ENCODE results near the gene ITGB2. TPM values are rescaled to one million over a fixed set of nuclear protein-coding genes. Genes with fewer than 3 reads are reported as not detected.
"Not testable (repeated sequence)": the region's sequence is repeated elsewhere in the genome, so short reads cannot be mapped to it uniquely, and the experiment has no call there.

The ITGB2 gene
- total RNA-seq, 5 donors from 2014 or later (not counting 1 experiment from before 2014, with no cell fraction given) = 249 to 498 (median 304) TPM

- Histone ChIP-seq H3K9me3 (no peaks in the 10 kb centered on the region), H3K27ac (ENCODE audit: low read length) (peak overlapping the region; percentile 22), H3K4me3 (ENCODE audit: control insufficient read depth in 1 of 2, extremely low read depth in 1 of 2, low read length in 1 of 2) (no peak overlapping the region), H3K27me3 (replicated peaks in 1 of 2; ENCODE audit: control insufficient read depth in 2 of 2, extremely low read depth in 1 of 2, insufficient read depth in 2 of 2, low read length in 1 of 2) (no peaks in the 10 kb centered on the region), H3K4me1 (ENCODE audit: control insufficient read depth in 1 of 2, extremely low read depth in 1 of 2, insufficient read depth in 2 of 2, low read length in 2 of 2) (peaks cover 19 to 21% of the 10 kb centered on the region in 2 experiments), H3K36me3 (ENCODE audit: control insufficient read depth in 2 of 2, extremely low read depth in 1 of 2, insufficient read depth in 1 of 2, low read length in 1 of 2) (peaks cover 0 to 9% of the 10 kb centered on the region in 2 donors)
- no peaks in the 10 kb centered on the region for H3K27me3 Mint-ChIP-seq
- no peaks in the 10 kb centered on the region for H3K36me3 Mint-ChIP-seq
- no peaks in the 10 kb centered on the region for H3K9me3 Mint-ChIP-seq
- ATAC-seq (replicated peaks in 1 of 4) (peak; percentile 9 to 68 (median 22)), DNase-seq (peak in 1 of 35 experiments; percentile 50)
- 68% methylated on average over 4 of the region's 6 CpGs for WGBS (ENCODE audit: insufficient coverage)
- peak overlapping the region in 1 of 3 donors; percentile 11 for H3K4me3 Mint-ChIP-seq
- POLR2A ChIA-PET = interaction anchor here in 1 of 2 donors (0.6 kb wide), 1 partner anchor 38 kb away, joined by 5 read pairs; no protein-coding TSS in a partner anchor
- peaks cover 23 to 32% (median 26%) of the 10 kb centered on the region in 3 donors for H3K4me1 Mint-ChIP-seq
- peak overlapping the region; percentile 62 to 90 for H3K27ac Mint-ChIP-seq
- CTCF ChIA-PET = no interaction called here
Measured at GRCh38 chr21:44881198-44881872, 39.4 kb downstream of the ITGB2 start.

- ATAC-seq (replicated peaks in 1 of 4) (peak; percentile 30 to 56 (median 44)), DNase-seq (peak in 1 of 35 experiments; percentile 28)
- Mint-ChIP-seq H3K4me3 (peak overlapping the region in 1 of 3 donors; percentile 11), H3K4me1 (peaks cover 26 to 36% (median 29%) of the 10 kb centered on the region in 3 donors), H3K27ac (peak overlapping the region; percentile 62 to 90), H3K27me3 (no peaks in the 10 kb centered on the region), H3K9me3 (no peaks in the 10 kb centered on the region), H3K36me3 (no peaks in the 10 kb centered on the region)
- Histone ChIP-seq H3K27me3 (replicated peaks in 1 of 2; ENCODE audit: control insufficient read depth in 2 of 2, extremely low read depth in 1 of 2, insufficient read depth in 2 of 2, low read length in 1 of 2) (no peaks in the 10 kb centered on the region), H3K27ac (ENCODE audit: low read length) (no peak overlapping the region), H3K4me3 (ENCODE audit: control insufficient read depth in 1 of 2, extremely low read depth in 1 of 2, low read length in 1 of 2) (no peak overlapping the region), H3K9me3 (no peaks in the 10 kb centered on the region), H3K4me1 (ENCODE audit: control insufficient read depth in 1 of 2, extremely low read depth in 1 of 2, insufficient read depth in 2 of 2, low read length in 2 of 2) (peaks cover 19 to 24% of the 10 kb centered on the region in 2 experiments), H3K36me3 (ENCODE audit: control insufficient read depth in 2 of 2, extremely low read depth in 1 of 2, insufficient read depth in 1 of 2, low read length in 1 of 2) (peaks cover 0 to 2% of the 10 kb centered on the region in 2 donors)
- 100% methylated on average over 1 of the region's 8 CpGs for WGBS (ENCODE audit: insufficient coverage)
- ChIA-PET POLR2A (interaction anchor here (0.6 to 0.7 kb wide), 2 partner anchors 13 to 37 kb away, joined by 3 to 5 read pairs; no protein-coding TSS in a partner anchor), CTCF (interaction anchor here in 1 of 2 donors (0.6 kb wide), 1 partner anchor 47 kb away, joined by 3 read pairs; no protein-coding TSS in a partner anchor)
Measured at GRCh38 chr21:44880405-44881197, 40.1 kb downstream of the ITGB2 start.

GRCh38 chr21:44879238-44879637, 41.5 kb downstream of the ITGB2 start:
- H3K27ac Mint-ChIP-seq; DNase-seq; H3K36me3 ChIP-seq (ENCODE audit: control insufficient read depth in 2 of 2, extremely low read depth in 1 of 2, insufficient read depth in 1 of 2, low read length in 1 of 2); H3K4me3 ChIP-seq (ENCODE audit: control insufficient read depth in 1 of 2, extremely low read depth in 1 of 2, low read length in 1 of 2); H3K9me3 ChIP-seq; POLR2A ChIA-PET; ATAC-seq (replicated peaks in 1 of 4); H3K27me3 ChIP-seq (replicated peaks in 1 of 2; ENCODE audit: control insufficient read depth in 2 of 2, extremely low read depth in 1 of 2, insufficient read depth in 2 of 2, low read length in 1 of 2); CTCF ChIA-PET; H3K36me3 Mint-ChIP-seq; H3K9me3 Mint-ChIP-seq; H3K27me3 Mint-ChIP-seq; H3K27ac ChIP-seq (ENCODE audit: low read length); H3K4me3 Mint-ChIP-seq: not testable (repeated sequence)
- peaks cover 35 to 49% (median 41%) of the 10 kb centered on the region in 3 donors for H3K4me1 Mint-ChIP-seq
- peaks cover 31 to 33% of the 10 kb centered on the region in 2 experiments for H3K4me1 ChIP-seq (ENCODE audit: control insufficient read depth in 1 of 2, extremely low read depth in 1 of 2, insufficient read depth in 2 of 2, low read length in 2 of 2)
- WGBS (ENCODE audit: insufficient coverage) = 90% methylated on average over 5 of the region's 8 CpGs

GRCh38 chr21:44878053-44878982, 42.4 kb downstream of the ITGB2 start:
- H3K9me3 Mint-ChIP-seq = no peaks in the 10 kb centered on the region
- H3K27ac ChIP-seq (ENCODE audit: low read length) = no peak overlapping the region

GRCh38 chr21:44876849-44877575, 43.7 kb downstream of the ITGB2 start:
- H3K27ac Mint-ChIP-seq = no peak overlapping the region
- no CpG with 5 or more reads among the region's 12 CpGs for WGBS (ENCODE audit: insufficient coverage)

More at GRCh38 chr21:44878053-44878982, 42.4 kb downstream of the ITGB2 start:
- CTCF ChIA-PET = interaction anchor here in 1 of 2 donors (0.5 kb wide), 1 partner anchor 14 kb away, joined by 3 read pairs; no protein-coding TSS in a partner anchor
- Histone ChIP-seq H3K4me1 (ENCODE audit: control insufficient read depth in 1 of 2, extremely low read depth in 1 of 2, insufficient read depth in 2 of 2, low read length in 2 of 2) (peaks cover 34 to 36% of the 10 kb centered on the region in 2 experiments), H3K27me3 (replicated peaks in 1 of 2; ENCODE audit: control insufficient read depth in 2 of 2, extremely low read depth in 1 of 2, insufficient read depth in 2 of 2, low read length in 1 of 2) (no peaks in the 10 kb centered on the region), H3K4me3 (ENCODE audit: control insufficient read depth in 1 of 2, extremely low read depth in 1 of 2, low read length in 1 of 2) (no peak overlapping the region), H3K9me3 (no peaks in the 10 kb centered on the region), H3K36me3 (ENCODE audit: control insufficient read depth in 2 of 2, extremely low read depth in 1 of 2, insufficient read depth in 1 of 2, low read length in 1 of 2) (no peaks in the 10 kb centered on the region)
- Mint-ChIP-seq H3K4me1 (peaks cover 35 to 50% (median 41%) of the 10 kb centered on the region in 3 donors), H3K4me3 (no peak overlapping the region), H3K27ac (no peak overlapping the region), H3K36me3 (no peaks in the 10 kb centered on the region), H3K27me3 (no peaks in the 10 kb centered on the region)
- no peak for DNase-seq
- POLR2A ChIA-PET = no interaction called here
- no peak for ATAC-seq (replicated peaks in 1 of 4)
- 87% methylated on average over 4 of the region's 13 CpGs for WGBS (ENCODE audit: insufficient coverage)

More at GRCh38 chr21:44876849-44877575, 43.7 kb downstream of the ITGB2 start:
- Mint-ChIP-seq H3K36me3 (no peaks in the 10 kb centered on the region), H3K4me1 (peaks cover 36 to 45% (median 43%) of the 10 kb centered on the region in 3 donors), H3K9me3 (no peaks in the 10 kb centered on the region), H3K27me3 (no peaks in the 10 kb centered on the region), H3K4me3 (no peak overlapping the region)
- no peak overlapping the region for H3K27ac ChIP-seq (ENCODE audit: low read length)
- H3K4me3 ChIP-seq (ENCODE audit: control insufficient read depth in 1 of 2, extremely low read depth in 1 of 2, low read length in 1 of 2) = no peak overlapping the region
- ATAC-seq (replicated peaks in 1 of 4) (no peak), DNase-seq (no peak)
- peaks cover 38 to 42% of the 10 kb centered on the region in 2 experiments for H3K4me1 ChIP-seq (ENCODE audit: control insufficient read depth in 1 of 2, extremely low read depth in 1 of 2, insufficient read depth in 2 of 2, low read length in 2 of 2)
- no peaks in the 10 kb centered on the region for H3K9me3 ChIP-seq
- no peaks in the 10 kb centered on the region for H3K27me3 ChIP-seq (replicated peaks in 1 of 2; ENCODE audit: control insufficient read depth in 2 of 2, extremely low read depth in 1 of 2, insufficient read depth in 2 of 2, low read length in 1 of 2)
- ChIA-PET POLR2A (no interaction called here), CTCF (no interaction called here)
- H3K36me3 ChIP-seq (ENCODE audit: control insufficient read depth in 2 of 2, extremely low read depth in 1 of 2, insufficient read depth in 1 of 2, low read length in 1 of 2) = no peaks in the 10 kb centered on the region

All from T-cell (primary cell).